ENCODE results near the gene SUMO3.

Gene SUMO3

GRCh38 chr21:44771896-44772525 is 45.9 kb downstream of the SUMO3 start:
- Mint-ChIP-seq H3K27me3 (no peaks in the 10 kb centered on the region), H3K27ac (peak overlapping the region; percentile 16), H3K4me1 (ENCODE audit: low read depth) (no peaks in the 10 kb centered on the region), H3K36me3 (ENCODE audit: low read depth) (peaks cover 65% of the 10 kb centered on the region), H3K4me3 (no peak overlapping the region), H3K9me3 (no peaks in the 10 kb centered on the region)

- H3K27ac Mint-ChIP-seq = no peak overlapping the region
- peaks cover 39% of the 10 kb centered on the region for H3K36me3 Mint-ChIP-seq (ENCODE audit: low read depth)
- no peaks in the 10 kb centered on the region for H3K9me3 Mint-ChIP-seq
These were observed 49.7 kb downstream of the SUMO3 start for GRCh38 chr21:44767834-44768831.

DNA sequence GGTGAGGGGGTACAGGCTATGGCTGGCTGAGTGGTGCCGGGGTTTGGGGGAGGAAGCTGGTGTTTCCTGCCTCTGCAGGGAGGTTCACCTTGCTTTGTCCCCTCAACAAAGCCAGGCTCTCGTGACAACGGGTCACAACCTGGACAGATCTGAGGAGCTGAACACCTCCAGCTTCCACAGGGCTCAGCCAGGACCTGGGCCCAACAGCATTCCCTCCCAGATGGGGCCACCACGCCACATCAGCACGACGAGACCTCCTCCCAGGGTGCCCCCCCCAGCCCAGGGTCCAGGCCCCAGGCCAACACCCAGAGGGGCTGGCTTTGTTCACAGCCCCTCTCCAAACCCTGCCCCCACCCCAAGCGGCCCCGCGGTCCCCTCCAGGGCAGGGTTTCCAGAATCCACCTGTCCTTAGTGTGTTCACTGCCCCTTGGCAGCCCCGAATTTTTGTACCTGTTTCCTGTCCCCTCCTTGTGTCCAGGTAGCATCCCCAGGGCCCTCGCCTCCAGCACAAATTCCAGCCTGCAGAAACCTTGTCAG is 51.0 kb downstream of the SUMO3 start:
- Mint-ChIP-seq H3K4me3 (no peak overlapping the region), H3K9me3 (no peaks in the 10 kb centered on the region), H3K27ac (no peak overlapping the region), H3K4me1 (ENCODE audit: low read depth) (peaks cover 15% of the 10 kb centered on the region), H3K36me3 (ENCODE audit: low read depth) (peaks cover 29% of the 10 kb centered on the region), H3K27me3 (no peaks in the 10 kb centered on the region)

More at GRCh38 chr21:44767834-44768831, 49.7 kb downstream of the SUMO3 start:
- no peaks in the 10 kb centered on the region for H3K27me3 Mint-ChIP-seq
- H3K4me3 Mint-ChIP-seq = no peak overlapping the region
- peaks cover 15% of the 10 kb centered on the region for H3K4me1 Mint-ChIP-seq (ENCODE audit: low read depth)

- Mint-ChIP-seq H3K4me1 (ENCODE audit: low read depth) (peaks cover 15% of the 10 kb centered on the region), H3K27me3 (no peaks in the 10 kb centered on the region), H3K9me3 (no peaks in the 10 kb centered on the region), H3K27ac (no peak overlapping the region), H3K36me3 (ENCODE audit: low read depth) (peaks cover 24% of the 10 kb centered on the region), H3K4me3 (no peak overlapping the region)
These were observed 51.6 kb downstream of the SUMO3 start for GRCh38 chr21:44766014-44766817.

DNA sequence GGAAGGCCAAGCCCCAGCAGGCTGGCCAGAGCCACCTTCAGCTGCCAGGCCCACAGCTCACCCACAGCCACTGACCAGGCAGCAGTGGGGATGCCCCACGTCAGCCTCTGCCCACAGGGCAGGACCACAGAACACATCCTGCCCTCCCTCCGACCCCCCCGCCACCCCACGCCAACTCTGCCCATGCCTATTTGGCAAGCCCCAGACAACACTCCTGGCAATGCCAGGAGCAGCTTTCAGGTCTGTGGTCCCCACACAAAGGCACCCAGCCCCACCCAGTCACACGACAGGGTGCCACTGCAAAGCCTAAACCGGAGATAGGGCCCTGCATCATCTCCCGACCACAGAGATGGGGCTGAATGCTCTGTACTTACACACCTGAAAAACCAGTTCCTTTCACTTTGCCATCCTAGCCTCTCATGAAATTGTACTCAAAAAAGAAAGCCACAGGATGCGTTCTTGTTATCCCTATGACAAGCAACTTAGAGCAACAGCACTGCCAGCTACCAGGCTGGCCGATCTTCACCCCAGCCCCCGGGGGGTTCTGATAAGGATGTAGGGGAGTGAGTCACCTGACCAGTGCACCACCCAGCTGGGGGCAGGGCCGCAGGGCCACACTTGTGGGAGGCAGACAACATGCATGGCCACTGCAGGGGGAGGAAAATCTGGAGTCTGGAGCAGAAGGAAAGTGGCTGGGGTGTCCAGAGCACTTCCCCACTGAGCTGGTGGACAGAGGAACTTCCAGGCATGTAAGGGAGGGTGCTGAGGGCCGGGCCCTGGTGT is 52.4 kb downstream of the SUMO3 start:
- H3K4me1 Mint-ChIP-seq (ENCODE audit: low read depth) = peaks cover 15% of the 10 kb centered on the region
- H3K36me3 Mint-ChIP-seq (ENCODE audit: low read depth) = peaks cover 18% of the 10 kb centered on the region
- no peak overlapping the region for H3K4me3 Mint-ChIP-seq
- H3K27me3 Mint-ChIP-seq = no peaks in the 10 kb centered on the region
- no peaks in the 10 kb centered on the region for H3K9me3 Mint-ChIP-seq
- no peak overlapping the region for H3K27ac Mint-ChIP-seq

DNA sequence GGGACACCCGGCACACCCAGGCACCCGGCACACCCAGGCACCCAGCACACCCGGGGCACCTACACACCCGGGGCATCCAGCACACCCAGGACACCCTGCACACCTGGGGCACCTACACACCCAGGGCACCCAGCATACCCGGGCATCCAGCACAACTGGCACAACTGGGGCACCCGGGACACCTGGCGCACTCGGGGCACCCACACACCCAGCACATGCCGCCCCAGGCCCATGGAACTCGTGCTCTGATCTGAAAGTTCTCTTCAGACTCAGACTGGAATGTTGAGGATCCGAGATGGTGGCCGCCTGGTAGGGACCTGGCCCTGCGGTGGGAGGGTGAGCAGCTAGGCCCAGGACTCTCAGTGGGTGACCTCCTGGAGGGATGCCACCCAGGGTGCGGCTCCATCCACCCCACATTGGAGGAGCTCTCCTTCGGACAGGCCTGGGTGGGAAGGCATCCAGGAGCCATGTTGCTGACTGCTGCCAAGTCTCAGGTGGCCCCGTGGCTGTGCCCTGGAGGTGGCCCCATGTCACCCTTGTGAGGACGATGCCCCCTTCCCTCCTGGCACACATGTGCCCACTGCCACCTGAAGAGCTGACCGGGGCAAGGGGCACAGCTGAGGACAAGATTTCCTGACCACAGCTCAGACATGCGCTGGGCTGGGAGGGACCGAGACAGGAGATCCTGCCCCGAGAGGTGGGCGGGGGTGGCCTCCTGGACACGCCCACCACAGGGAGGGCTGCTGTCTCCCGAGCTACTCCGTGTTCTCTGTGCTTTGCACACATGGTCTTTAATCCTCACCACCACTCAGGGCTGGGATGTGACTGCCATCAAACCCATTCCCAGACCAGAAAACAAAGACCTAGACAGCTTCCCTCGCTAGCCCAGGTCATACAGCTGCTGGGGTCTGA is 53.3 kb downstream of the SUMO3 start:
- H3K27me3 Mint-ChIP-seq = no peaks in the 10 kb centered on the region
- H3K36me3 Mint-ChIP-seq (ENCODE audit: low read depth) = peaks cover 10% of the 10 kb centered on the region
- H3K4me3 Mint-ChIP-seq = no peak overlapping the region
- H3K27ac Mint-ChIP-seq = no peak overlapping the region
- peaks cover 15% of the 10 kb centered on the region for H3K4me1 Mint-ChIP-seq (ENCODE audit: low read depth)
- H3K9me3 Mint-ChIP-seq = no peaks in the 10 kb centered on the region

DNA sequence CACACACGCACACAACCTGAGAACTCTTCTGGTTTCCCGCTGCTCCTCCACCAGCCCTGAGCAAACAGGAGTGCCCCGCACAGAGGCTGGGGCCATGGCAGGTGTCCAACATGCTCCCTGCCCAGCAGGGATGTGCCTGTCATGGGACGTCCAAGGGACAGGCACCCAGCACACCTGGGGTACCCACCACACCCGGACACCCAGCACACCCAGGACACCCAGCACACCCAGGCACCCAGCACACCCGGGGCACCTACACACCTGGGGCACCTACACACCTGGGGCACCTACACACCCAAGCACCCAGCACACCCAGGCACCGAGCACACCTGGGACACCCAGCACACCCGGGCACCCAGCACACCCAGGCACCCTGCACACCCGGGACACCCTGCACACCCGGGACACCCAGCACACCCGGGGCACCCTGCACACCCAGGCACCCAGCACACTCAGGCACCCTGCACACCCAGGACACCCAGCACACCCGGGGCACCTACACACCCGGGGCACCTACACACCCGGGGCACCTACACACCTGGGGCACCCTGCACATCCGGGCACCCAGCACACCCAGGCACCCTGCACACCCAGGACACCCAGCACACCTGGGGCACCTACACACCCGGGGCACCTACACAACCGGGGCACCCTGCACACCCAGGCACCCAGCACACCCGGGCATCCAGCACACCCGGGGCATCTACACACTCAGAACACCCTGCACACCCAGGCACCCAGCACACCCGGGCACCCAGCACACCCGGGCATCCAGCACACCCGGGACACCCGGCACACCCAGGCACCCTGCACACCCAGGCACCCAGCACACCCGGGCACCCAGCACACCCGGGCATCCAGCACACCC is 54.2 kb downstream of the SUMO3 start:
- H3K9me3 Mint-ChIP-seq = no peaks in the 10 kb centered on the region
- peaks cover 15% of the 10 kb centered on the region for H3K4me1 Mint-ChIP-seq (ENCODE audit: low read depth)
- H3K36me3 Mint-ChIP-seq (ENCODE audit: low read depth) = peaks cover 3% of the 10 kb centered on the region
- H3K27me3 Mint-ChIP-seq = no peaks in the 10 kb centered on the region
- H3K4me3 Mint-ChIP-seq = no peak overlapping the region
- H3K27ac Mint-ChIP-seq = no peak overlapping the region

- no peaks in the 10 kb centered on the region for H3K27me3 Mint-ChIP-seq
- no peaks in the 10 kb centered on the region for H3K9me3 Mint-ChIP-seq
- H3K36me3 Mint-ChIP-seq (ENCODE audit: low read depth) = no peaks in the 10 kb centered on the region
- no peak overlapping the region for H3K27ac Mint-ChIP-seq
- H3K4me3 Mint-ChIP-seq = no peak overlapping the region
- peaks cover 15% of the 10 kb centered on the region for H3K4me1 Mint-ChIP-seq (ENCODE audit: low read depth)
These were observed 54.8 kb downstream of the SUMO3 start for GRCh38 chr21:44763050-44763378.

GRCh38 chr21:44762221-44763049 is 55.4 kb downstream of the SUMO3 start:
- no peaks in the 10 kb centered on the region for H3K27me3 Mint-ChIP-seq
- H3K4me1 Mint-ChIP-seq (ENCODE audit: low read depth) = peaks cover 15% of the 10 kb centered on the region
- no peaks in the 10 kb centered on the region for H3K9me3 Mint-ChIP-seq
- no peaks in the 10 kb centered on the region for H3K36me3 Mint-ChIP-seq (ENCODE audit: low read depth)
- H3K27ac Mint-ChIP-seq = no peak overlapping the region
- H3K4me3 Mint-ChIP-seq = no peak overlapping the region

- no peak overlapping the region for H3K4me3 Mint-ChIP-seq
These were observed 56.1 kb downstream of the SUMO3 start for GRCh38 chr21:44761747-44762208.

DNA sequence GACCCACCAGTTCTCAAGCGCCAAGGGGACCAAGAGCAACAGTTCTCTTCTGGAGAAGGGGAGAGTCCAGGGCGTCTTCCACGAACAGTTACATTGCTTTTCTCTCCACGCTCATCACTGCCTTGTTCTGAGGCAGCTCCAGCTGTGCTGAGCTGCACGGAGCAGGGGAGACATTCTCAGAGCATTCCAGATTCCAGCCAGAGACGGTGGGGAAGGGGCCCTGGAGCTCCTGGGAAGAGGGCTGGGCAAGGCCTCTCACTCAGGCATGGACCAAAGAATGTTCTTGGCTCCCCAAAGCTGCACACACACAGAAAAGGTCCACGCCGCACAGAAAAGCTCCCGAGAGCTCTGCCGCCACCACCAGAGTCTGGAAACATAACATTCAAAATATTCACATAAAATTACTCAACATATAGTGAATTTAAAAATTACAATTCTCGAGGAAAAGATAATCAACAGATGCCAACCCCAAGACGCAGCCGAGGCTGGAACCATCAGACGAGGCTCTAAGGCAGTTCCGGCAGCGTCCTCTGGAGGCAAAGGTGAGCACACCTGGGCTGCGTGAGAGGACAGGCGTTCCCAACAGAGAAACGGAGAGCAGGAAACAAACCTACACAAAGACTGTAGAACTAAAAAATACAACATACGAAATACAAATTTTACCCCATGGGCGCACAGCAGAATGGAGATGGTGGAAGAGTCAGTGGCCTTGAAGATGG is 56.7 kb downstream of the SUMO3 start:
- Mint-ChIP-seq H3K36me3 (ENCODE audit: low read depth) (no peaks in the 10 kb centered on the region), H3K9me3 (no peaks in the 10 kb centered on the region), H3K4me1 (ENCODE audit: low read depth) (peaks cover 13% of the 10 kb centered on the region), H3K27ac (no peak overlapping the region), H3K4me3 (no peak overlapping the region), H3K27me3 (no peaks in the 10 kb centered on the region)

More at GRCh38 chr21:44761747-44762208, 56.1 kb downstream of the SUMO3 start:
- Mint-ChIP-seq H3K4me1 (ENCODE audit: low read depth) (peaks cover 15% of the 10 kb centered on the region), H3K9me3 (no peaks in the 10 kb centered on the region), H3K27me3 (no peaks in the 10 kb centered on the region), H3K36me3 (ENCODE audit: low read depth) (no peaks in the 10 kb centered on the region), H3K27ac (no peak overlapping the region)
